ENCODE data around the gene SLC29A1.

The SLC29A1 gene
- total RNA-seq = 1.0 to 2.5 (median 1.4) reads per million in 3 donors

DNA sequence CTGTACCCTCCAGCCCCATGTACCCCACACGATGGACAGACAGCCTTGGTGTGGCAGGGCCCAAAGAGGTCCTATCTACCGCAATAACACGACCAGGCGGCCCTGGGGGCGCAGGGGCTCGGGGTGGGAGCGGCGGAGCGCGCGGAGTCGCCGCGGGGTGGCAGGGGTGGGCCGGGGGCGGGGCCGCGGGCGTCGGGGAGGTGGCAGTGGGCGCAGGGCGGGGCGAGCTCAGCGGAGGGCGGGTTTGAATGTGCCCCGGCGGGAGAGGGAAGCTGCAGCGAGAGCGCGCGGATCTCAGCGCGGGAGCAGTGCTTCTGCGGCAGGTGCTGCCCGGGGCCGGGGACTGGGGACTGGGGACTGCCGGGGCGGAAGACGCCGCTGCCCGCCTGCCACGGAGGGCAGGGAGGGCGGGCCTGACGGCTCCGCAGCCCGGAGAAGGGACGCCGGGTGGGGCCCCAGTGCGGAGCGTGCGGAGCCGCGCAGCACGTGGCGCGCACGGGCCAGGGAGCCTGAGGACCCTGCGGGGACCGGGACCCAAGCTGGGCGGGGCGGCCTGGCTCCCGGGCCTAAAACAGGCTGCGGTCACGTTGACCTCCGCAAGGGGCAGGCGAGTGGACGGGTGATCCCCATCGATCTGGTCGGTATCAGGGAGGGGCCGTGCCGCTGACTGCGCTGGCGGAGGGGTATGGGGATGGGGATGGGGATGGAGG lies at the start of gene SLC29A1:
Gene SLC29A1, plus strand, starts transcription at position 277 of the 710 bp plus-strand sequence. CDS start 3,719 bp downstream, outside the sequence.
- peaks cover 18% of the 10 kb centered on the region for H3K4me1 ChIP-seq (ENCODE audit: control insufficient read depth, insufficient read depth, low read length, poor library complexity, severe bottlenecking)
- H3K27me3 ChIP-seq (replicated peaks; ENCODE audit: control insufficient read depth, insufficient read depth, low read length, poor library complexity, severe bottlenecking) = peaks cover 4% of the 10 kb centered on the region
- H3K36me3 ChIP-seq (ENCODE audit: control insufficient read depth, insufficient read depth, low read length) = no peaks in the 10 kb centered on the region
- H3K9me3 ChIP-seq (ENCODE audit: control insufficient read depth, low read length) = no peaks in the 10 kb centered on the region
- H3K4me3 ChIP-seq (ENCODE audit: insufficient read depth, low read depth, low read length, poor library complexity, severe bottlenecking) = peak within 1 kb of the TSS; percentile 66
- peak; percentile 70 to 75 (median 74) for DNase-seq
- H3K27ac ChIP-seq (ENCODE audit: insufficient read depth, low read length, poor library complexity, severe bottlenecking) = peak within 1 kb of the TSS; percentile 41

- Histone ChIP-seq H3K4me3 (ENCODE audit: insufficient read depth, low read depth, low read length, poor library complexity, severe bottlenecking) (no peak overlapping the region), H3K27ac (ENCODE audit: insufficient read depth, low read length, poor library complexity, severe bottlenecking) (no peak overlapping the region)
- DNase-seq = no peak
These were observed 47.1 kb upstream of the SLC29A1 start for GRCh38 chr6:44176130-44176761.

DNA sequence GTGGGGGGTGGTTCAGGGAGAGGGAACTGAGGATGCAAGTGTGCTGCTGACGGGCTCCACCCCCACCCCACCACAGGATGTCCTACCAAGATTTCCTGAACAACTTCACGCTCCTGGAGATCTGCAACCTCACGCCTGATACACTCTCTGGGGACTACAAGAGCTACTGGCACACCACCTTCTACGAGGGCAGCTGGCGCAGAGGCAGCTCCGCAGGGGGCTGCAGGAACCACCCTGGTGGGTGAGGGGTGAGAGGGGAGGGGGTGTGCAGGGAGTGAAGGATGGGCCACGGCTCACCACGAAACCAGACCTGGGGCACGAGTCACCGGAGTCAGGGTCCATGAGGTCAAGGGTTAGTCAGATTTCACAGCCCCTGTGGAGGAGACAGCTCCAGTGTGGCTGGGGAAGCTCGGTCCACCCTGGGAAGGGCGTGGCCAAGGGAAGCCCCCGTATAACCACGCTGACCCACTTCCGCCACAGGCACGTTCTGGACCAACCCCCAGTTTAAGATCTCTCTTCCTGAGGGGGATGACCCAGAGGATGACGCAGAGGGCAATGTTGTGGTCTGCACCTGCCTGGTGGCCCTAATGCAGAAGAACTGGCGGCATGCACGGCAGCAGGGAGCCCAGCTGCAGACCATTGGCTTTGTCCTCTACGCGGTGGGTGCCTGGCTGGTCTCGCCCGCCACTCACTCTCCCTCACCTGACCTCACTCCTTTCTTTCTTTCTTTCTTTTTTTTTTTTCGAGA lies 46.5 kb upstream of the SLC29A1 start:
- DNase-seq = no peak
- peaks cover 6% of the 10 kb centered on the region for H3K4me1 ChIP-seq (ENCODE audit: control insufficient read depth, insufficient read depth, low read length, poor library complexity, severe bottlenecking)
- H3K27ac ChIP-seq (ENCODE audit: insufficient read depth, low read length, poor library complexity, severe bottlenecking) = no peak overlapping the region
- no peaks in the 10 kb centered on the region for H3K36me3 ChIP-seq (ENCODE audit: control insufficient read depth, insufficient read depth, low read length)
- no peaks in the 10 kb centered on the region for H3K27me3 ChIP-seq (replicated peaks; ENCODE audit: control insufficient read depth, insufficient read depth, low read length, poor library complexity, severe bottlenecking)
- H3K4me3 ChIP-seq (ENCODE audit: insufficient read depth, low read depth, low read length, poor library complexity, severe bottlenecking) = no peak overlapping the region
- no peaks in the 10 kb centered on the region for H3K9me3 ChIP-seq (ENCODE audit: control insufficient read depth, low read length)

More at GRCh38 chr6:44176130-44176761, 47.1 kb upstream of the SLC29A1 start:
- Histone ChIP-seq H3K9me3 (ENCODE audit: control insufficient read depth, low read length) (no peaks in the 10 kb centered on the region), H3K4me1 (ENCODE audit: control insufficient read depth, insufficient read depth, low read length, poor library complexity, severe bottlenecking) (peaks cover 6% of the 10 kb centered on the region), H3K36me3 (ENCODE audit: control insufficient read depth, insufficient read depth, low read length) (no peaks in the 10 kb centered on the region), H3K27me3 (replicated peaks; ENCODE audit: control insufficient read depth, insufficient read depth, low read length, poor library complexity, severe bottlenecking) (no peaks in the 10 kb centered on the region)

DNA sequence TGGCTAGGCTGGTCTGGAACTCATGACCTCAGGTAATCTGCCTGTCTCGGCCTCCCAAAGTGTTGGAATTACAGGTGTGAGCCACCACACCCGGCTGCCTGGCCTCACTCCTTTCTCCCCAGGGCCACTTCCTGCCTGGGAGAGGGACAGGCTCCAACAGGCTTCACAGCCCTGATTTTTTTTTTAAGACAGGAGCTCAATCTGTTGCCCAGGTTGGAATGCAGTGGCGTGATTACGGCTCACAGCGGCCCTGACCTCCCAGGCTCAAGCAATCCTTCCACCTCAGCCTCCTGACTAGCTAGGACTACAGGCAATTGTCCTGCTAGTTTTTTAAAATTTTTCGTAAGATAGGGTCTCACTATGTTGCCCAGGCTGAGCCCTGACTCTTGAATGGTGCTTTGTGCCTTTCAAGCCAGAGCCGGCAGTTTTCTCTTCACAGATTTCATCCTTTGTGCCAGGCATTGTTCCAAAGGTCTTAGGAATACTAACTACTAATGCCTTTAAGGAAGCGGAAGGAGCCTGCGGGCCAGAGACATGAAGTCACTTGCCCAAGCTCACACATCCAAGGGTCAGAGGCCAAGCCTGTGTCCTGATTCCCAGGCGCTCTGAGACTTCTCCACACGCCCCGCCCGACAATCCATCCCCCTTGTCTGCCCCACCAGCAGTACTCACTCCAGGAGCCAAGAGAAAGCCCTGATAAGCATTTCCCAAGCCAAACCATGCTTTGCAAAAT lies 45.5 kb upstream of the SLC29A1 start:
- Histone ChIP-seq H3K4me3 (ENCODE audit: insufficient read depth, low read depth, low read length, poor library complexity, severe bottlenecking) (no peak overlapping the region), H3K4me1 (ENCODE audit: control insufficient read depth, insufficient read depth, low read length, poor library complexity, severe bottlenecking) (peaks cover 6% of the 10 kb centered on the region), H3K36me3 (ENCODE audit: control insufficient read depth, insufficient read depth, low read length) (no peaks in the 10 kb centered on the region), H3K9me3 (ENCODE audit: control insufficient read depth, low read length) (no peaks in the 10 kb centered on the region), H3K27ac (ENCODE audit: insufficient read depth, low read length, poor library complexity, severe bottlenecking) (no peak overlapping the region), H3K27me3 (replicated peaks; ENCODE audit: control insufficient read depth, insufficient read depth, low read length, poor library complexity, severe bottlenecking) (no peaks in the 10 kb centered on the region)
- DNase-seq = no peak

DNA sequence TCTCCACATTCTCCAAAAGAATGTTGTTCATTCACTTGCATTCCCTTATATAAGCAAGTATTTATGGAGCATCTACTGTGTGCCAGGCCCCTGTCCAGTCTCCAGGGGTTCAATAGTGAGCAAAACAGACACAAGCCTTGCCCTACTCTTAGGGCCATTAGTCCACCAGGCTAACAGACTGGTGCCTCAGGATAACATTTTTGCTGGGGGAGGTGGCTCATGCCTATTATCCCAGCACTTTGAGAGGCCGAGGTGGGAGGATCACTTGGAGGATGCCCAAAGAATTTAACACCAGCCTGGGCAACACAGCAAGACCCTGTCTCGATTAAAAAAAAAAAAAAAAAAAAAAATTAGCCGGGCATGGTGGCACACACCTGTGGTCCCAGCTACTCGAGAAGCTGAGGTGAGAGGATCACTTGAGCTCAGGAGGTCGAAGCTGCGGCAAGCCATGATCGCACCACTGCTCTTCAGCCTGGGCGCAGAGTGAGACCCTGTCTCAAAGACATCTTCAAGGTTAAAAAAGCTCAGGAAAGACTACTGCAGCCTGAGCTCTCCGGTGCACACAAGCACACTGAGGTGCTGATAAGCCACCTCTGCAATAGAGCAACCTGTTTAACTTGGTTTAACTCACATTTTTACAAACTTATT lies 44.8 kb upstream of the SLC29A1 start:
- Histone ChIP-seq H3K4me3 (ENCODE audit: insufficient read depth, low read depth, low read length, poor library complexity, severe bottlenecking) (no peak overlapping the region), H3K27me3 (replicated peaks; ENCODE audit: control insufficient read depth, insufficient read depth, low read length, poor library complexity, severe bottlenecking) (no peaks in the 10 kb centered on the region), H3K4me1 (ENCODE audit: control insufficient read depth, insufficient read depth, low read length, poor library complexity, severe bottlenecking) (peaks cover 6% of the 10 kb centered on the region), H3K36me3 (ENCODE audit: control insufficient read depth, insufficient read depth, low read length) (no peaks in the 10 kb centered on the region), H3K27ac (ENCODE audit: insufficient read depth, low read length, poor library complexity, severe bottlenecking) (no peak overlapping the region), H3K9me3 (ENCODE audit: control insufficient read depth, low read length) (no peaks in the 10 kb centered on the region)
- DNase-seq = no peak

DNA sequence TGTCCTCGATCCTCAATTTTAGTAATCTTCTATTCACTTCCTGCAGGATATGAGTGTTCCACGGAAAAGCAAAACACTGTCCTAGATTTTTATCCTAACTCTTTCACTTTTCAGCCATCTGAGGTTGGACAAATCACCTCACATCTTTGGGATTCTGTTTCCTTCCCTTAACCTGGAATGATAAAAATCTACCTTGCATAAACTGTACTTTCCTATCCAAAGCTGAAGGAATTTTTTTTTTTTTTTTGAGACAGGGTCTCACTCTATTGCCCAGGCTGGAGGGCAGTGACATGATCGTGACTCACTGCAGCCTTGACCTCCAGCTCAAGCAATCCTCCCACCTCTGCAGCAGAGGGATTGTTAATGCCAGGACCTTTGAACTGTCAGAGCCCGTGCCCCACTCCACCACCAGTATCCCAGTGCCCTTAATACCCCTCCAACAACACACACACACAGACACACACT lies 44.3 kb upstream of the SLC29A1 start:
- Histone ChIP-seq H3K4me1 (ENCODE audit: control insufficient read depth, insufficient read depth, low read length, poor library complexity, severe bottlenecking) (peaks cover 6% of the 10 kb centered on the region), H3K9me3 (ENCODE audit: control insufficient read depth, low read length) (no peaks in the 10 kb centered on the region), H3K36me3 (ENCODE audit: control insufficient read depth, insufficient read depth, low read length) (no peaks in the 10 kb centered on the region), H3K27ac (ENCODE audit: insufficient read depth, low read length, poor library complexity, severe bottlenecking) (no peak overlapping the region), H3K4me3 (ENCODE audit: insufficient read depth, low read depth, low read length, poor library complexity, severe bottlenecking) (no peak overlapping the region), H3K27me3 (replicated peaks; ENCODE audit: control insufficient read depth, insufficient read depth, low read length, poor library complexity, severe bottlenecking) (no peaks in the 10 kb centered on the region)
- no peak for DNase-seq

- no peak overlapping the region for H3K27ac ChIP-seq (ENCODE audit: insufficient read depth, low read length, poor library complexity, severe bottlenecking)
- H3K4me1 ChIP-seq (ENCODE audit: control insufficient read depth, insufficient read depth, low read length, poor library complexity, severe bottlenecking) = peaks cover 6% of the 10 kb centered on the region
- no peaks in the 10 kb centered on the region for H3K27me3 ChIP-seq (replicated peaks; ENCODE audit: control insufficient read depth, insufficient read depth, low read length, poor library complexity, severe bottlenecking)
- H3K36me3 ChIP-seq (ENCODE audit: control insufficient read depth, insufficient read depth, low read length) = no peaks in the 10 kb centered on the region
- H3K4me3 ChIP-seq (ENCODE audit: insufficient read depth, low read depth, low read length, poor library complexity, severe bottlenecking) = no peak overlapping the region
- no peaks in the 10 kb centered on the region for H3K9me3 ChIP-seq (ENCODE audit: control insufficient read depth, low read length)
- DNase-seq = no peak
These were observed 43.7 kb upstream of the SLC29A1 start for GRCh38 chr6:44179648-44180047.

- Histone ChIP-seq H3K36me3 (ENCODE audit: control insufficient read depth, insufficient read depth, low read length) (no peaks in the 10 kb centered on the region), H3K4me1 (ENCODE audit: control insufficient read depth, insufficient read depth, low read length, poor library complexity, severe bottlenecking) (peaks cover 6% of the 10 kb centered on the region), H3K9me3 (ENCODE audit: control insufficient read depth, low read length) (no peaks in the 10 kb centered on the region)
These were observed 43.0 kb upstream of the SLC29A1 start for GRCh38 chr6:44180406-44180805.

GRCh38 chr6:44180886-44181285 lies 42.5 kb upstream of the SLC29A1 start:
- Histone ChIP-seq H3K27me3 (replicated peaks; ENCODE audit: control insufficient read depth, insufficient read depth, low read length, poor library complexity, severe bottlenecking) (no peaks in the 10 kb centered on the region), H3K4me1 (ENCODE audit: control insufficient read depth, insufficient read depth, low read length, poor library complexity, severe bottlenecking) (peaks cover 6% of the 10 kb centered on the region), H3K4me3 (ENCODE audit: insufficient read depth, low read depth, low read length, poor library complexity, severe bottlenecking) (no peak overlapping the region), H3K36me3 (ENCODE audit: control insufficient read depth, insufficient read depth, low read length) (no peaks in the 10 kb centered on the region), H3K27ac (ENCODE audit: insufficient read depth, low read length, poor library complexity, severe bottlenecking) (no peak overlapping the region), H3K9me3 (ENCODE audit: control insufficient read depth, low read length) (no peaks in the 10 kb centered on the region)
- no peak for DNase-seq

More at GRCh38 chr6:44180406-44180805, 43.0 kb upstream of the SLC29A1 start:
- Histone ChIP-seq H3K27ac (ENCODE audit: insufficient read depth, low read length, poor library complexity, severe bottlenecking) (no peak overlapping the region), H3K4me3 (ENCODE audit: insufficient read depth, low read depth, low read length, poor library complexity, severe bottlenecking) (no peak overlapping the region), H3K27me3 (replicated peaks; ENCODE audit: control insufficient read depth, insufficient read depth, low read length, poor library complexity, severe bottlenecking) (no peaks in the 10 kb centered on the region)
- DNase-seq = no peak

Data from effector memory CD4-positive, alpha-beta T cell (primary cell).